Progenitor cell of endocrine pancreas (in vitro differentiated cells): Measurements from ENCODE around the gene SUMF1. TPM values are rescaled to one million over a fixed set of nuclear protein-coding genes. Genes with fewer than 3 reads are reported as not detected.

Experiments used
- DNase-seq: peaks from one replicate; pipeline ENCODE4 v3.0.0; 2021; ENCODE audit warnings: low spot score; ENCODE audit not compliant: unreplicated experiment
- H3K27ac Mint-ChIP-seq: 2 replicates; pipeline ENCODE4 v1.8.0; 2021; ENCODE audit warnings: mild to moderate bottlenecking, moderate library complexity, mixed read lengths
- H3K27me3 Mint-ChIP-seq: 2 replicates; pipeline ENCODE4 v1.8.0; 2021; ENCODE audit warnings: mixed read lengths
- H3K36me3 Mint-ChIP-seq: 2 replicates; pipeline ENCODE4 v1.8.0; 2022; ENCODE audit warnings: mixed read lengths; ENCODE audit not compliant: insufficient read depth
- H3K4me1 Mint-ChIP-seq: 2 replicates; pipeline ENCODE4 v1.8.0; 2021; ENCODE audit warnings: low read depth, mixed read lengths
- H3K4me3 Mint-ChIP-seq: 2 replicates; pipeline ENCODE4 v1.8.0; 2021; ENCODE audit warnings: low read depth, mild to moderate bottlenecking, moderate library complexity, mixed read lengths
- H3K9me3 Mint-ChIP-seq: 2 replicates; pipeline ENCODE4 v1.8.0; 2021; ENCODE audit warnings: low read depth, mixed read lengths
- total RNA-seq: library from RNA; stranded (reverse); gene quantifications from 2 replicates; pipeline ENCODE4 v1.2.1, GENCODE V29; 2021
- TF ChIP-seq, protein P1 (sequence below): fragments of 200-600 bp; sonication (generic); IDR thresholded peaks from one replicate; pipeline ENCODE4 v1.5.0; 2021; ENCODE audit warnings: antibody characterized with exemption, mild to moderate bottlenecking; ENCODE audit not compliant: unreplicated experiment

SUMF1 gene
- total RNA-seq, 1 donor from 2014 or later: 25.0 TPM

DNA sequence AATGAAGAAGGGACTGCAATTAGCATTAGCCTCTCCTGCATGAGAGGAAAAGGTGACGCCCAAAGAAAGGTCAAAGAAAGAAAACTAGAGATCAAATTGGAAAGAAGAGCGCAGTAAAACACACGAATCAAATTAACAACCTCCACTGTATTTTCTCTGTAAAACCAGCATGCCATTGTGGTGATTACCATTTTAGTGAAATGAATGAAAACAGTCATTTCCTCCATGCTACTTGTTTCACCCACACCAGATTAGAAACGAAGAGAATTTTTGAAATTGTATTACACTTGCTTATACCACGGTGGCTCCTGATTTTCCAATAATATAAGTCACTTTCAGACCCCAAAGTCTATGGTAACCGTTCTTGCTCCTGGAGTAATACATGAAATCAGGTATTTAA is 71.6 kb downstream of the SUMF1 start:
- no peak overlapping the region for H3K27ac Mint-ChIP-seq
- no peaks in the 10 kb centered on the region for H3K9me3 Mint-ChIP-seq
- H3K27me3 Mint-ChIP-seq: no peaks in the 10 kb centered on the region
- no peak for DNase-seq
- TF ChIP-seq, protein P1, sequence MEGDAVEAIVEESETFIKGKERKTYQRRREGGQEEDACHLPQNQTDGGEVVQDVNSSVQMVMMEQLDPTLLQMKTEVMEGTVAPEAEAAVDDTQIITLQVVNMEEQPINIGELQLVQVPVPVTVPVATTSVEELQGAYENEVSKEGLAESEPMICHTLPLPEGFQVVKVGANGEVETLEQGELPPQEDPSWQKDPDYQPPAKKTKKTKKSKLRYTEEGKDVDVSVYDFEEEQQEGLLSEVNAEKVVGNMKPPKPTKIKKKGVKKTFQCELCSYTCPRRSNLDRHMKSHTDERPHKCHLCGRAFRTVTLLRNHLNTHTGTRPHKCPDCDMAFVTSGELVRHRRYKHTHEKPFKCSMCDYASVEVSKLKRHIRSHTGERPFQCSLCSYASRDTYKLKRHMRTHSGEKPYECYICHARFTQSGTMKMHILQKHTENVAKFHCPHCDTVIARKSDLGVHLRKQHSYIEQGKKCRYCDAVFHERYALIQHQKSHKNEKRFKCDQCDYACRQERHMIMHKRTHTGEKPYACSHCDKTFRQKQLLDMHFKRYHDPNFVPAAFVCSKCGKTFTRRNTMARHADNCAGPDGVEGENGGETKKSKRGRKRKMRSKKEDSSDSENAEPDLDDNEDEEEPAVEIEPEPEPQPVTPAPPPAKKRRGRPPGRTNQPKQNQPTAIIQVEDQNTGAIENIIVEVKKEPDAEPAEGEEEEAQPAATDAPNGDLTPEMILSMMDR: no peak
- H3K36me3 Mint-ChIP-seq: peaks cover 1% of the 10 kb centered on the region
- H3K4me3 Mint-ChIP-seq: no peak overlapping the region
- no peaks in the 10 kb centered on the region for H3K4me1 Mint-ChIP-seq

DNA sequence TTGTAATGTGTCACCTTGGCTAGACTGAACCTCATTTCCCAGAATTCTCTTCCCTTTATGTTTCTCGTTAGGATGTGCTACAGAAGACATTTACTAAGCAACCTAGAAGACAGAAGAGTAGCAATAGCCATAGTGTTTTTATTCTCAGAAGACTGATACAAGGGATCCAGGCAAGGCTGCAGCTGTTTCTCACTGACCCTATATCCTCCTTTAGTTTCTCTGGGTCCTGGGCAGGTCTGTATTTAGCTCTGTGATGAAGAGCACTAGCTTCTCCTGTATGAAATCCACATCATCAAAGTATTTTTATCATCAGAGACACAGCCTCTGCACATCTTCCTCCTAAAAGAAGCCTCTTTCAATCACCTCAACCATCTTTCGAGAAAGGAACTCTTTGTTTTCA is 72.5 kb downstream of the SUMF1 start:
- Mint-ChIP-seq H3K4me3 (no peak overlapping the region), H3K4me1 (no peaks in the 10 kb centered on the region), H3K27ac (no peak overlapping the region), H3K27me3 (no peaks in the 10 kb centered on the region), H3K9me3 (no peaks in the 10 kb centered on the region), H3K36me3 (peaks cover 1% of the 10 kb centered on the region)
- TF ChIP-seq, protein P1: no peak
- no peak for DNase-seq

DNA sequence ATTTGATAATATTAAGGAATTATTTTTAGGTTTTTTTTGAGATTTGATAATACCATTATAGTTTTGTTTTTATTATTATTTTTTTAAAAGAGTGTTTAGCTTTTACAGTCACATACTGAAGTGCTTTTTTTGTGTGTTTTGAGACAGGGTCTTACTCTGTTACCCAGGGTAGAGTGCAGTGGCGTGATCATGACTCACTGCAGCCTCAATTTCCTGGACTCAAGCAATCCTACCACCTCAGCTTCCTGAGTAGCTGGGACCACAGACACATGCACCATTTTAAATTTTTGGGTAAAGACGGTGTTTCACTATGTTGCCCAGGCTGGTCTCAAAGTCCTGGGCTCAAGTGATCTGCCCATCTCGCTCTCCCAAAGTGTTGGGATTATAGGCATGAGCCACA is 73.0 kb downstream of the SUMF1 start:
- no peaks in the 10 kb centered on the region for H3K9me3 Mint-ChIP-seq
- H3K27me3 Mint-ChIP-seq: no peaks in the 10 kb centered on the region
- H3K4me3 Mint-ChIP-seq: no peak overlapping the region
- DNase-seq: no peak
- H3K4me1 Mint-ChIP-seq: no peaks in the 10 kb centered on the region
- TF ChIP-seq, protein P1: no peak
- no peak overlapping the region for H3K27ac Mint-ChIP-seq
- peaks cover 1% of the 10 kb centered on the region for H3K36me3 Mint-ChIP-seq

DNA sequence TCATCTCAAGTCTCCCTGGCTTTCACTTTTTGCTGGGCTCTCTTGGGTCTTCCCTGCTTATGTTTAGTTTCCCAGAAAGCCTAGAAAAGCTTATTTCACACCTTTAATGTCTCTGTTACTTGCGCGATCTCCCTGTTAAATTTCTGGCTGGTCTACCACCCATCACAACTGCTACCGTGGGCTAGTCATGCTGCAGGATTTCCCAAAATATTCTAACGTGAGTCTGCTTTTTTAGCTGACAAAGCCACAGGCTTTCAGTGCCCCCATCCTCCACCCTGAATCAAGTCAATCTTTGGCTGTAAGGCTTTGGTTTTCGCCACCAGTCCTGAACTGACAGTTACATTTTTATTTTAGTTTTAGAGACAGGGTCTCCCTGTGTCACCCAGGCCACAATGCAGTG is 74.1 kb downstream of the SUMF1 start:
- no peak for DNase-seq
- Mint-ChIP-seq H3K4me3 (no peak overlapping the region), H3K4me1 (no peaks in the 10 kb centered on the region), H3K27me3 (no peaks in the 10 kb centered on the region), H3K36me3 (peaks cover 1% of the 10 kb centered on the region), H3K9me3 (no peaks in the 10 kb centered on the region), H3K27ac (no peak overlapping the region)
- TF ChIP-seq, protein P1: no peak

DNA sequence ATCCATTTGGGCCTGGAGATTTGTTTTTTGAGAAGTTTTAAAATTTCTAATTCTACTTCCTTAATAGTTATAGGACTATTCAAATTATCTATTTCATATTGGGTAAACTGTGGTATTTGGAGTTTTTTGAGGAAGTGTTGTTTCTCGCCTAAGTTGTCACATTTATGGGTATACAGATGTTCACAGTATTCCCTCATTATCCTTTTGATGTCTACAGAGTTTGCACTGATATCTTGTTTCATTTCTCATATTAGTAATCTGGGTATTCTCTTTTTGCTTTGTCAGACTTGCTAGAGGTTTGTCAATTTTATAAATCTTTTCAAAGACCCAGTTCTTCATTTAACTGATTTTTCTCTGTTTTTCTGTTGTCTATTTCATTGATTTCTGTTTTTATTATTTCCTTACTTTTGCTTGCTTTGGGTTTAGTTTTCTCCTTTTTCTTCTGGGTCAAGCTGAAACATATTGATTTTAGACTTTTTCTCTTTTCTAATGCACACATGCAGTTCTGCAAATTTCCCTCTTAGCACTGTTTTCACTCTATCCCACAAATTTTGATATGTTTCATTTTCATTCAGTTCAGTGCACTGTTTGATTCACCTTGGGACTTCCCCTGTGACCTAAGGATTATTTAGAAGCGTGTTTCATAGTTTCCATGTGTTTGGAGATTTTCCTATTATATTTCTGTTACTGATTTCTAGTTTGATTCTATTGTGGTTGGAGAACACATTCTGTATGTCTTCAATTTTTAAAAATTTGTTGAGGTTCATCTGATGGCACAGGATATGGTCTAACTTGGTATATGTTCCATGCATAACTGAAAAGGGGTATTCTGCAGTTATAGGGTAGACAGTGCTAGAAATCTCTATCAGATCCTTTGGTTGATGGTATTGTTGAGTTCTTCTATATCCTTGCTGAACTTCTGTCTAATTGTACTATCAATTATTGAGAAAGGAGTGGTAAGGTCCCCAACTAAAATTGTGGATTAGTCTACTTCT is 79.6 kb downstream of the SUMF1 start:
- TF ChIP-seq, protein P1: no peak
- H3K4me1 Mint-ChIP-seq: no peaks in the 10 kb centered on the region
- H3K9me3 Mint-ChIP-seq: no peaks in the 10 kb centered on the region
- H3K36me3 Mint-ChIP-seq: peaks cover 3% of the 10 kb centered on the region
- no peak for DNase-seq
- no peaks in the 10 kb centered on the region for H3K27me3 Mint-ChIP-seq
- no peak overlapping the region for H3K4me3 Mint-ChIP-seq
- H3K27ac Mint-ChIP-seq: no peak overlapping the region
